Islet precursor cell (in vitro differentiated cells): ENCODE data around the gene NOMO2.
"Not testable (repeated sequence)": the region's sequence is repeated elsewhere in the genome, so short reads cannot be mapped to it uniquely, and the experiment has no call there.

ENCODE experiments used
- DNase-seq: peaks from one replicate; pipeline ENCODE4 v3.0.0-alpha.2; 2018

Gene NOMO2

DNA sequence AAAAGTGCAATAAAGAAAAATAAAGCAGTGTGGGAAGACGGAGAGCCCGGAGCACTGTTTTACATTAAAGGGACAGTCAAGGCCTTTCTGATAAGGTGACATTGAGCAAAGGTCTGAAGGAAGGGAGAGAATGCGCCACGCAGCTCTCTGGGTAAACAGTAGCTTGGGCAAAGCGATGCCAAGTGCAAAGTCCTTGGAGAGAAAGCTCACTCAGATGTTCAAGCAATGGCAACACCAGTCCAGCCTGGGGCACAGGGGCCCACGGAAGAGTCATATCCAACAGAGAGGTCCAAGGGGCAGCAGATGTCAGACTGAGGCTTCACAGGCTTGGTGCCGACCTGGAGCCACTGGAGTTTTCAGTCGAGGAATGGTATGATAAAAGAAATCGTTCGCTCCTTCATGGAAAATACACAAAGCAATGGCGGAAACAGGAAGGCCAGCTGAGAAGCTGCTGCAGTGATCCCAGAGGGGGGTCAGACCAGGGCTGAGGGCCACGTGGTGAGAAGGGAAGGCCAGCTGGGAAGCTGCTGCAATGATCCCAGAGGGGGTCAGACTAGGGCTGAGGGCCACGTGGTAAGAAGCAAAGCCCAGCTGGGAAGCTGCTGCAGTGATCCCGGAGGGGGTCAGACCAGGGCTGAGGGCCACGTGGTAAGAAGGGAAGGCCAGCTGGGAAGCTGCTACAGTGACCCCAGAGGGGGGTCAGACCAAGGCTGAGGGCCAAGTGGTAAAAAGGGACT lies 40.3 kb downstream of the NOMO2 start:
- DNase-seq: not testable (repeated sequence)

DNA sequence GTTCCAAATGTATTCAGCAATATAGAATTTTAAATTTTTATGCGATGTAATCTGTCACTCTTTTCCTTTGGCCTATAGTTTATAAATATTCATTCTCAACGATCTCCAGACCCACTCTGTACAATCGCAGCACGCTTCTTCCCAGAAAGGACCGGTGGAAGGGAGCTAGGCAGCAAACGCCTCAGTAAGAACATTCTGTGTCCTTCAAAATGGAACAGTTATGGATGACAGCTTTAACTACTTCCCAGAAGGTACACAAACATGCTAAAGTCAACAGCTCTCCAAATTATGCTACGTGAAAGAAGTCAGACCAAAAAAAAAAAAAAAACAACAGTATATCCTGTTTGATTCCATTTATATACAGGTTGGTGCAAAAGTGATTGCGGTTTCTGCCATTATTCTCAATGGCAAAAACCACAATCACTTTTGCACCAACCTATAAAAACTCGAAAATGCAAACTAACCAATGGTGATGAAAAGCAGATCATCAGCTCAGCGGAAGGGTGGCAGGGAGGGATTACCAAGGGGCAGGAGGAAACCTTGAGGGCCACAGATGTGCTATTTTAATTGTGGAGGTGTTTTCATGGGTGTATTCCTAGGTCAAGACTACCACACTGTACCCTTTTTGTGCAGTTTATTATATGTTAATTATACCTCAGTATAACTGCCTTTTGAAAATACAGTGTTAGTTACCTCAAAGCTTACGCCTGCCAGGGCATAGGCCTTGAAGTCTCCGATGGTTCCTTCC lies 43.2 kb downstream of the NOMO2 start:
- not testable (repeated sequence) for DNase-seq

DNA sequence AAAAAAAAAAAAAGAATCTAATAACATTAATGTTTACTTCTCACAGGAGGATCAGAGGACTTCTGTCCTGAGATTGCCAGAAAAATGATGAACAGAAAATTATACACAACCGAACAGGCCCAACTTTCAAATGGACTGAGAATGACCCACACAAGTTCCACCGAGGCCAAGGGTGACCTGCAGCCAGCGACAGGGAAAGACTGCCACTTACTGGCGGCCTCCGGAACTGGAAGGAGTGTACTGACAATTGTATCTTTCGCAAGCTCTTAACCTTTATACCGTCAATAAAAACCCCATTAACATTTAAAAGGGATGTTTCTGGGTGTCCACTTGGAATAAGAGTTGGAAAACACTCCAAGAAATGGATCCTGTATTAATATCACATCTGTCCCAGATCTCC lies 63.5 kb downstream of the NOMO2 start:
- not testable (repeated sequence) for DNase-seq

DNA sequence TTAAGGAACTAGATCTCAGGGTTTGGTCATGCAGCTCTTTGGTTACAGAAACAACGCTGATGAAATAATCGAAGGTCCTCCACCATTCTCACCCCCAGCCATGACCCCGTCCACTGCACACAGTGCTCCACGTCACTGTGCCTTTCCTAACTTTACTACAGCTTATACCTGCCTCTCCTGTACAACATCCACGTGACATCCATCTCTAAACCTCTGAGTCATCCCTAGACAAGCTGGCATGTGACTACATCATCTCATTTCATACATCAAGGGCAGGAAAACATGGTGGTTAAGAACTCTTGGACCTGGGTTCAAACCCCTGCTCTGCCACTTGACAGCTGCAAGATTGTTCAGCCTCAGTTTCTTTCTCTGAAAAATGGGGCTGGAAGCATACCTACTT lies 64.9 kb downstream of the NOMO2 start:
- not testable (repeated sequence) for DNase-seq

DNA sequence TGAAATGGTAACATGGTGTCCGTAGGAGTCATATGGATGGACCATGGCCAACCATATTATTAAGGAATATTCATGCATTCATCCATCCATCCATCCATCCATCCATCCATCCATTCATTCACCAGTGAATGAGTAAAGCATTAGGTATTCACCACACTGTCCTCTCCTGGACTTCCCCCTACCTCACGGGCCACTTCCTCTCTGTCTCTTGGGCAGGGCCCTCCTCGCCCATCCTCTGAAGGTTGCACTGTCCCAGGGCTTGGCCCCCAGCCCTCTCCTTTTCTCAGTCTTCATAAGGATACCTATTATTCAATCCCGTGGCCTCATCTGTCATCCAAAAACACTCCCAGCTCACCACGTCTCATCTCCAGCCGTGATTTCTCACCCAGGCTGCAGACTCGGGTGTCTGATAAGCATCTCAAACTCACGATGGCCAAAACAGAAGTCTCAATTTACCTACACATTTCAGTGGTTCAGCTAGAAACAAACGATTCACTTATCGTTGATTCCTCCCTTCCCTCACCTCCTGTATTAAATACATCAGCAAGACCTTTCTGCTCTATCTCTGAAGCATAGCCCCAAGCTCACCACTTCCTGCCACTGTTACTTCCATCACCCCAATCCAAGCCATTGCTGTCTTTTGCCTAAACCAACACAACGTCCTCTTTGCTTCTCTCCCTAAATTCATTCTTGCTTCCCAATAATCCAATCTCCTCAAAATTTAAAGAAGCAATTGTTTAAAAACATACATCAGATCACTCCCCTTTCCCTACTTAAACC lies 69.6 kb downstream of the NOMO2 start:
- DNase-seq: not testable (repeated sequence)

DNA sequence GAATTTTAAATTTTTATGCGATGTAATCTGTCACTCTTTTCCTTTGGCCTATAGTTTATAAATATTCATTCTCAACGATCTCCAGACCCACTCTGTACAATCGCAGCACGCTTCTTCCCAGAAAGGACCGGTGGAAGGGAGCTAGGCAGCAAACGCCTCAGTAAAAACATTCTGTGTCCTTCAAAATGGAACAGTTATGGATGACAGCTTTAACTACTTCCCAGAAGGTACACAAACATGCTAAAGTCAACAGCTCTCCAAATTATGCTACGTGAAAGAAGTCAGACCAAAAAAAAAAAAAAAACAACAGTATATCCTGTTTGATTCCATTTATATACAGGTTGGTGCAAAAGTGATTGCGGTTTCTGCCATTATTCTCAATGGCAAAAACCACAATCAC lies 125.9 kb downstream of the NOMO2 start:
- DNase-seq: not testable (repeated sequence)

DNA sequence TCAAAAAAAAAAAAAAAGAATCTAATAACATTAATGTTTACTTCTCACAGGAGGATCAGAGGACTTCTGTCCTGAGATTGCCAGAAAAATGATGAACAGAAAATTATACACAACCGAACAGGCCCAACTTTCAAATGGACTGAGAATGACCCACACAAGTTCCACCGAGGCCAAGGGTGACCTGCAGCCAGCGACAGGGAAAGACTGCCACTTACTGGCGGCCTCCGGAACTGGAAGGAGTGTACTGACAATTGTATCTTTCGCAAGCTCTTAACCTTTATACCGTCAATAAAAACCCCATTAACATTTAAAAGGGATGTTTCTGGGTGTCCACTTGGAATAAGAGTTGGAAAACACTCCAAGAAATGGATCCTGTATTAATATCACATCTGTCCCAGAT lies 146.1 kb downstream of the NOMO2 start:
- DNase-seq: not testable (repeated sequence)

DNA sequence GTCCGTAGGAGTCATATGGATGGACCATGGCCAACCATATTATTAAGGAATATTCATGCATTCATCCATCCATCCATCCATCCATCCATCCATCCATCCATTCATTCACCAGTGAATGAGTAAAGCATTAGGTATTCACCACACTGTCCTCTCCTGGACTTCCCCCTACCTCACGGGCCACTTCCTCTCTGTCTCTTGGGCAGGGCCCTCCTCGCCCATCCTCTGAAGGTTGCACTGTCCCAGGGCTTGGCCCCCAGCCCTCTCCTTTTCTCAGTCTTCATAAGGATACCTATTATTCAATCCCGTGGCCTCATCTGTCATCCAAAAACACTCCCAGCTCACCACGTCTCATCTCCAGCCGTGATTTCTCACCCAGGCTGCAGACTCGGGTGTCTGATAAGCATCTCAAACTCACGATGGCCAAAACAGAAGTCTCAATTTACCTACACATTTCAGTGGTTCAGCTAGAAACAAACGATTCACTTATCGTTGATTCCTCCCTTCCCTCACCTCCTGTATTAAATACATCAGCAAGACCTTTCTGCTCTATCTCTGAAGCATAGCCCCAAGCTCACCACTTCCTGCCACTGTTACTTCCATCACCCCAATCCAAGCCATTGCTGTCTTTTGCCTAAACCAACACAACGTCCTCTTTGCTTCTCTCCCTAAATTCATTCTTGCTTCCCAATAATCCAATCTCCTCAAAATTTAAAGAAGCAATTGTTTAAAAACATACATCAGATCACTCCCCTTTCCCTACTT lies 152.2 kb downstream of the NOMO2 start:
- not testable (repeated sequence) for DNase-seq

DNA sequence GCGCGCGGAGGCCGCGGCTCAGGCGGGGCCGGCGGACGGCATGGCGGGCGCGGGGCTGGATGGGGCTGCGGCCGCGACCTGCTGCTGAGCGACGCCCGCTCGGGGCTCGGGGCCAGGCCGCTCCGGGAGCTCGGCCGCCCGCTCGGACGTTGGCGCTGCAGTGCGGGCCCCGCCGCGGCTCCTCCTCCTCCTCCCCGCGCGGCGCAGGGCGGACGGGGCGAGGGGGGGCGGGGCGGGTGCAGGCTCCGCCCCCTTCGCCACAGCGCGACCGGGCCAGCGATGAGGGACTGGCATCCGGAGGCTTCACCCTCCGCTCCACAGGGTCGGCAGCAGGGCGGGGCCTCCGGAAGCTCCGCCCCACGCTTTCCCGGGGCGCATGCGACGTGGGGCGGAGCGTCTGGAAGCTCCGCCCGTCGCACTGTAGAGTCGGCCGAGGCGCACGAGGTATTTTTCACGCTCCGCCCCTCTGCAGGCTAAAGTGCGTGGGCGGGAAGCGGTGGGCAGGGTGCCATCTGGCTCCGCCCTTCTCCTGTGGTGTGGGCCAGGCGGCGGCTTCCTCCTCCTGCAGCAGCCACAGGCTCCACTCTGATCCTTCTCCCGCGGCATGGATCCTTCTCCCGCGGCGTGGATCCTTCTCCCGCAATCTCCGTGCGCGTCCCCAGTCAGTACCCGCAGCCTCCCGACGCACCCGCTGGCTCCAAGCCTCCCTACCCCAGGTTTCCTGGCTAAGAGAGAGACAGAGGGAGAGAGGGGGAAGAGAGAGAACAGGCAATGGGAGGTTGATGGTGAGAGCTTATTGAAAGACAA lies 159.8 kb downstream of the NOMO2 start:
- not testable (repeated sequence) for DNase-seq

DNA sequence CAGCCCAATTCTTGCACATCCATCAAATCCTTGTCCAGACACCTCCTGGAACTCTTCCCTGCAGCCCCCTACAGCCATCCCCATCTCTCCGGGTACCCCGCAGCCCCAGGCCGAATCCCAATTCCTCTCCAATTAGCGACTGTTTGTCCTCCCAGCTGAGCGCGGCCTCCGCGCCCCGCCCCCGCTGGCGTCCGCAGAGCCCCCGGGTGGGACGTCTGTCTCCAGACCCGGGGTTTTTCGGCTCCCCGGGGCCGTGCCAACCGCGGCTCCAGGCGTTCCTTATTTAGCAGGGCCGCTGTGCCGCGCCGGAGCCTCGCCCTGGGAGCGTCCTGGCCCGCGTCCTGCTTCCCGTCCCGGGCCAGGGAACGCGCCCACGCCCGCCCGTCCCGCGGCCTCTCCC lies 160.7 kb downstream of the NOMO2 start:
- DNase-seq: not testable (repeated sequence)

DNA sequence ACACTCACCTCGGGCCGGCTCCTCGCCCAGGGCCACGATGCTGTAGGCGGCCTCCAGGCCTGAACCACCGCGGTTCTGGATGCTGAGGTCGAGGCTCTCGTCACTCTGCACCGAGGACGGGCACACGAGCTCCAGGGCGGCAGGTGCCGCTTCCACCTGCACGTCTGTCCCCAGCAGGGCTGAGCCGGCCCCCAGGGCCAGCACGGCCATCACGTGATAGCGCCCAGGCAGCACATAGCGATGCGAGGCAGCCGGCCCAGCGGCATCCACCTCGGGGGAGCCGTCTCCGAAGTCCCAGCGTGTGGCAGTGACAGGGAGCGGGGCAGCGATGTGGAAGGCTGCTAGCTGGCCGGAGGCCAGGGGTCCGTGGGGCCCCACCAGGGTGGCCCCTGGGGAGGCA lies 167.5 kb downstream of the NOMO2 start:
- DNase-seq: not testable (repeated sequence)

DNA sequence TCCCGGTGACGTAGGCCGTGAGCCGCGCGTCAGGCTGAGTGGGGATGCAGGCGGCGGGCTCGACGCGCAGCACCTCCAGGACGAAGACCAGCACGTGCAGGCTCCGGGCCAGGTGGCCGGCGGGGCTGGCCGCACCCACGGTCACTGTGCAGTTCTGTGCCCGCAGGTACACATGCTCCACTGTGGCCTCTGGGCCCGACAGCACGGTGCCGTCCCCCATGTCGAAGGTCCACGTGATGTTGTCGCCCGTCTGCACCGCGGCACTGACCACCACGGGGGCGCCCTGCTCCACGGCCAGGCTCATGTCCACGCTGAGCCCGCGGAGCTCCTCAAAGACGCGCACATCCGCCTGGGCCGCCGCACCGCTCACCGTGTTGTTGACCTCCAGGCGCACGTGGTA lies 174.1 kb downstream of the NOMO2 start:
- not testable (repeated sequence) for DNase-seq

DNA sequence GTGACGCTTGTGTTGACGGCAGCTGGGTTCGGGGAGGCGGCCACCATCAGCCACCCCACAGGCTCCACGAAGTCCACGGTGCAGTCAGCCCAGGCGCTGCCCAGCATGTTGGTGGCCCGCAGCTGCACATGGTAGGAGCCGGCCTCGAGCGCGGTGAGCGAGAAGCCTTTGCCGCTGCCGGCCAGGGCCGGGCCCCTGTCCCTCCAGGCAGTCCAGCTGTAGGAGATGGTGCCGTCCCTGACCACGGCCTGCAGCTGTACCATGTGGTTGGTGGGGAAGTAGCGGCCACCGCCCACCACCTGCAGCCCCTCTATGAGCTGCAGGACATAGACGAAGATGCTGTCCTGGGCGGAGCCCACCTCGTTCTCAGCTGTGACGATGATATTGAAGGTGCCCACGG lies 175.4 kb downstream of the NOMO2 start:
- DNase-seq: not testable (repeated sequence)

DNA sequence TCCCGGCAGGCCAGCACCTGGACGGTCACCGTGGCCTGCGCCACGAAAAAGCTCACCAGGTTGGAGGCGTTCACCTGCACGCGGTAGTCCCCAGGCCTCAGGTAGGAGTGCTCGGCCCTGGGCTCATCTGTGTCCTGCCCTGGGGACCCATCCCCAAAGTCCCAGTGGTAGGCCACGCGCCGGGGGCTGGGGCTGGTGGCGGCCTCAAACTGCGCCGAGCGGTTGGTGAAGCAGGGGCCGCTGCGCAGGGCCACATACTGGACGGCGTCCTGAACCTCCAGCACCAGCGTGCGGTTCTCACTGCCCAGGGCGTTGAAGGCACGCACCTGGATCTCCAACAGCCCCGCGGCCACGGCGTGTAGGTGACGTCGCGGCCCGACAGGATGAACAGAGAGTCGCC lies 176.6 kb downstream of the NOMO2 start:
- not testable (repeated sequence) for DNase-seq

DNA sequence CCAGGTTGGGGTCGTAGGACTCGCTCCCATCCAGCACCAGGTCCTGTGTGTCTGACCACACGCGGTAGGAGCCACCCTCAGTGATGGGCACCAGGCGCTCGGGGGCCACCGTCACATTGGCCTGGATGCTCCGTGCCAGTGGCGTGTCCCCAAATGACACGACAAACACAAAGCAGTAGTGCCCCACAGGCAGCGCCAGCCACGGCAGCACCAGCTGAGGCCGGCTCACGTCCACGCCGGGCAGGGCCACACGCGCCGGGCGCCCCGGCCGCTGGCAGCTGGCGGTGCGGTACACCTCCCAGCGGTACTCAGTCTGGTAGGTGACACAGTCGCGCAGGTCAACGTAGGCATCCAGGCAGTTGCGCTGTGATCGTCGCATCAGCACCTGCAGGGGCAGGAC lies 177.0 kb downstream of the NOMO2 start:
- not testable (repeated sequence) for DNase-seq

DNA sequence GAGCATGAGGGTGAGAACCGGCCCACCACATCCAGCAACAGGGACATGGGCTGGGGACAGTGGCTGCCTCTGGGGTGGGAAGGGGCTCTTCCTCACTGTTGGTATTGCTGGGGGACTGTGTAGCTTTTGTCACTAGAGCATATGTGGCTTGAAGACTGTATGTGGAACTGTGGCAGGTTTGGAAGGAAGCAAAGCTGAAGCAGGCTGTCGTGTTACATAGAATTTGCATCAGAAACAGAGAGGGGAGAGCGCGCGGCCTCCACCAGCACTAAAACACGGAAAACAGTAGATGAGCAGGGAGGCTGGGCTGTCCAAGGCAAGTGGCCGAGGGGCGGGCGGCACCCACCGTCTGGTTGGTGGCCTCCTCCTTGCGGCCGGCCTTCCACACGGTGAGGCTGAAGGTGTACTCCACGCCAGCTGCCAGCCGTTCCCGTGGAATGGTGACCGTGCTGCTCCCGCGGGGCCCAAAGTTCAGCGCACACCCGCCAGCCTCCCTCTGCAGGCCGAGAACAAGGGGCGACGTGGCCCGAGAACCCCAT lies 177.7 kb downstream of the NOMO2 start:
- DNase-seq: not testable (repeated sequence)

DNA sequence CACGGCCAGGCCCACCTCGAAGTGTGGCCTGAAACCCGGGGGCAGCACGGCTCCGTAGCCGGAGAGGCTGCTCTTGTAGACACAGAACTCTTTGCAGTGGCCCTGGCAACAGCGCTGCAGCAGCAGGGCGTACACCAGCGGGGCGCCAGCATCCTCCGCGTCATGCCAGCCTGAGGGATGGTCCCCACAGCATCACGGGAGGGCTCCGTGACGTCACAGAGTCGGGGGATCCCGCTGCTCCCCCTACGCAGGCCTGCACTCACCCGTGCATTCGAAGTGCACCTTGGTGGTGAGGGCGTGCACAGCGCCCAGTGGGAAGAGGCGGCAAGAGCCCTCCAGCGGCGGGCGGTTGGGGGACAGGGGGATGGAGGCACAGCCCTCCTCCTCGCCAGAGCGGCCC lies 179.2 kb downstream of the NOMO2 start:
- DNase-seq: not testable (repeated sequence)
